ENCODE measurements around the gene MARK3.

DNA sequence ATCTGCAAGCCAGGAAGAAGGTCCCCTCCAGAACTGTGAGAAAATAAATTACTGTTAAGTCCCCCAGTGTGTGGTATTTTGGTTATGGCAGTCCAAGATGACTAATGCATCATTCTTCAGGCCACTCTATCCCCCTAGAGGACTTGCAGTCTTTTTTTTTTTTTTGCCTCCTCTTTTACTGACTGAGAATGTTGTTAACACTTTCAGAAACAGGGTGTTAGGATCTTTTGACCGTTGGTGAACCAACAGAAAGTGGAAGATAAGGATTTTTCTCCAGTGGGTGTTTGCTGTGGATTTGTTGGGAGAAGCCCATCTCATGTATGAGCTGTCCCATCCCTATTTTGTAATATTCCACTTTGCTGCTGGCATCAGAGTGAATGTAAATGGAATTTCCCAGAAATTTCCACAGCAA is 37.8 kb downstream of the MARK3 start:
- no peak for TF ChIP-seq POLR2A (IDR thresholded peaks at IDR 0.05)
- TF ChIP-seq, protein P1, sequence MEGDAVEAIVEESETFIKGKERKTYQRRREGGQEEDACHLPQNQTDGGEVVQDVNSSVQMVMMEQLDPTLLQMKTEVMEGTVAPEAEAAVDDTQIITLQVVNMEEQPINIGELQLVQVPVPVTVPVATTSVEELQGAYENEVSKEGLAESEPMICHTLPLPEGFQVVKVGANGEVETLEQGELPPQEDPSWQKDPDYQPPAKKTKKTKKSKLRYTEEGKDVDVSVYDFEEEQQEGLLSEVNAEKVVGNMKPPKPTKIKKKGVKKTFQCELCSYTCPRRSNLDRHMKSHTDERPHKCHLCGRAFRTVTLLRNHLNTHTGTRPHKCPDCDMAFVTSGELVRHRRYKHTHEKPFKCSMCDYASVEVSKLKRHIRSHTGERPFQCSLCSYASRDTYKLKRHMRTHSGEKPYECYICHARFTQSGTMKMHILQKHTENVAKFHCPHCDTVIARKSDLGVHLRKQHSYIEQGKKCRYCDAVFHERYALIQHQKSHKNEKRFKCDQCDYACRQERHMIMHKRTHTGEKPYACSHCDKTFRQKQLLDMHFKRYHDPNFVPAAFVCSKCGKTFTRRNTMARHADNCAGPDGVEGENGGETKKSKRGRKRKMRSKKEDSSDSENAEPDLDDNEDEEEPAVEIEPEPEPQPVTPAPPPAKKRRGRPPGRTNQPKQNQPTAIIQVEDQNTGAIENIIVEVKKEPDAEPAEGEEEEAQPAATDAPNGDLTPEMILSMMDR (IDR thresholded peaks at IDR 0.05): no peak
